HG02852 (cell line): Measurements from ENCODE around the gene TRIM28.
"Not testable (repeated sequence)": the region's sequence is repeated elsewhere in the genome, so short reads cannot be mapped to it uniquely, and the experiment has no call there.

Source experiments
- ATAC-seq: cut with Tn5 transposase; IDR thresholded peaks from one replicate; pipeline ENCODE4 v1.9.1; 2021; ENCODE audit warnings: mild to moderate bottlenecking, moderate library complexity; ENCODE audit not compliant: unreplicated experiment

The TRIM28 gene

GRCh38 chr19:58573658-58574164 is 29.8 kb downstream of the TRIM28 start:
- ATAC-seq, result no peak

- peak; percentile 39 for ATAC-seq
Measured at GRCh38 chr19:58575183-58576041, 31.5 kb downstream of the TRIM28 start.

GRCh38 chr19:58577581-58577980 is 33.7 kb downstream of the TRIM28 start:
- not testable (repeated sequence) for ATAC-seq

- no peak for ATAC-seq
Measured at GRCh38 chr19:58578012-58578925, 34.4 kb downstream of the TRIM28 start.

- ATAC-seq, result no peak
Measured at GRCh38 chr19:58579473-58580142, 35.7 kb downstream of the TRIM28 start.

GRCh38 chr19:58581227-58582141 is 37.6 kb downstream of the TRIM28 start:
- no peak for ATAC-seq

- ATAC-seq, result no peak
Measured at GRCh38 chr19:58582985-58583384, 39.1 kb downstream of the TRIM28 start.

- ATAC-seq, result no peak
Measured at GRCh38 chr19:58584498-58585441, 40.9 kb downstream of the TRIM28 start.

- no peak for ATAC-seq
Measured at GRCh38 chr19:58585442-58586132, 41.7 kb downstream of the TRIM28 start.

- no peak for ATAC-seq
Measured at GRCh38 chr19:58586133-58586765, 42.4 kb downstream of the TRIM28 start.
